OCI-LY3 (cell line): ENCODE measurements around the gene TENT5C.

Experiments
- CTCF ChIP-seq: fragments of 200-600, 300-600 bp; sonication (generic); IDR thresholded peaks from 2 replicates; pipeline ENCODE4 v1.5.1; 2014; ENCODE audit warnings: antibody characterized with exemption, low read length, low read depth
- EZH2phosphoT487 ChIP-seq: fragments of 200-600 bp; shearing (Covaris generic); IDR thresholded peaks from 2 replicates; pipeline ENCODE4 v1.6.1; 2018; ENCODE audit warnings: antibody characterized with exemption, mixed run types, low read depth

GRCh38 chr1:117657949-117658660, 52.3 kb downstream of the TENT5C start:
- TF ChIP-seq CTCF (no peak), EZH2phosphoT487 (no peak)
